HG03521 (cell line): ENCODE measurements around the gene PLXNA4.

Experiments used
- ATAC-seq: cut with Tn5 transposase; IDR thresholded peaks from one replicate; pipeline ENCODE4 v1.9.1; 2021; ENCODE audit warnings: mild to moderate bottlenecking, moderate library complexity; ENCODE audit not compliant: unreplicated experiment

PLXNA4 gene

DNA sequence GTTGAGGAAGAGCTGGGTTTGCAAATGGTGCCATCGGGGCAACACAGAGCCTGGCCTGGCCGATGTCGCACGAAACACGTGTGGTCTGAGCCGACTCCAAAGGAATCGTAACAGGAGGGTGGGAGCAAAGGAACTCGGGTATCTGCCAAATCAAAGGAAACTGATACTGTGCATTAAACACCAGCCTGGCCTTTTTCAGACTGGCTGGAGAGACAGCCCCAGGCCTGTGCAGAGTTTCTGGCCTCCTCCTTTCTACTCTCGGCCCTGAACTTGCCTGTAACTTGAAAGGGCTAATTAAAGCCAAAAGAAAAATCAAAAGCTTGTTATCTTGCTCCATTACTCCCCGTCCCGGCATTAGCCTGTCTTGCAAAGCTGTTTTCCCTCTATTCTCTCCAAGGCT is 71.4 kb downstream of the PLXNA4 start:
- no peak for ATAC-seq

DNA sequence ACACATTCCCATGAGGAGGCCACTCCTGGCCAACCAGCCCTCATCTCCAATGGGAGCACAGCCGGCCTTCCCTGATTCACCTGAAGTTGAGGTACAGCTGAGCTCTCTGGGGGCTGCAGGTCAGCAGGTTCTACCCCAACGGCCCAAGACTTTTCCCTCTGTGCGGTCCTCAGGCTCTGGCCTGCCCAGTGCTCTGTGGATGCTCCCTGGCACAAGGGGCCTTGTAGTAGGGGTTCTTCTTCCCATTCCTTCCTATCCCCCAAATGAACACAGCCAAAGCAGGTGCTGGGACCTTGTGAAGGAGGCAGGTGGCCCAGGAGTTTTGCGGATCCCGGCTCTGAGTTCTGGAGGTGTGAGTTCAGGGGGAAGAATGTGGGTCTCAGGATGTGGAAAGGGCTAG is 72.2 kb downstream of the PLXNA4 start:
- ATAC-seq = no peak

DNA sequence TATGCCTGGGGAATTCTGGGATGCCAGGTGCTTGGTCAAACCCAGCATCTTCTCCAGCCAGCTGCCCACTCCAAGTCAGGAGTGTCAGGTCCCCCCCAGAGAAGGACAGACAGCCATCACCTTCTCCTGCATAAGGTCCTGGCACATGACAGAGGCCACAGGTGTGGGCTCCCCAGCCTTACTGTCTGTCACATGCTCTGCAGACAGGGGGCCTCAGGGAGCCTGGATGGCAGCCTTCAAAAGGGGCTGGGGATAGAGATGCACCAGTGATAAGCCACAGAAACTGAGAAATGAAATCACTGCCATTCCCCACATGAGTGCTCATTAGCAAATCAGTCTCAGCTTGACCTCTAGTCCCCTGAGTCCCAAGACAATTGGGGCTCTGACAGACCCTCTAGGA is 72.9 kb downstream of the PLXNA4 start:
- no peak for ATAC-seq

DNA sequence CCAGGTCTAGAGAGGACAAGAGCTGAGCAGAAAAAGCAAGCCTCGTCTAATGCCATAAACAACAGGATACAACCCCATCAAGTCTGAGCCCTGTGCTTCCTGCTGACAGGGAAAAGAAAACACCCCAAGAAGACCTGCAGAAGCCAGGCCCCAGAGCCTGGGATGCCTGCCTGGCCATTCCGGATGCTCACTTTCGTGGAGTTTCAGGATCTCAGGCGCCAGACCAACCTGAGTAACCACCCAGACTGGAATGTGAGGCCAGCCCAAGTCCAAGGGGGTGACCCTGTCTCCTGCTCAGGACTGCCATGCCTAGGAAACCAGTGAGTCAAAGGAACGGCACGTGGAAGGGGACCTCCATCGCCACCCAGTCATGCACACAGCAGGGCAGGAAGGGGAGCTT is 74.3 kb downstream of the PLXNA4 start:
- no peak for ATAC-seq

DNA sequence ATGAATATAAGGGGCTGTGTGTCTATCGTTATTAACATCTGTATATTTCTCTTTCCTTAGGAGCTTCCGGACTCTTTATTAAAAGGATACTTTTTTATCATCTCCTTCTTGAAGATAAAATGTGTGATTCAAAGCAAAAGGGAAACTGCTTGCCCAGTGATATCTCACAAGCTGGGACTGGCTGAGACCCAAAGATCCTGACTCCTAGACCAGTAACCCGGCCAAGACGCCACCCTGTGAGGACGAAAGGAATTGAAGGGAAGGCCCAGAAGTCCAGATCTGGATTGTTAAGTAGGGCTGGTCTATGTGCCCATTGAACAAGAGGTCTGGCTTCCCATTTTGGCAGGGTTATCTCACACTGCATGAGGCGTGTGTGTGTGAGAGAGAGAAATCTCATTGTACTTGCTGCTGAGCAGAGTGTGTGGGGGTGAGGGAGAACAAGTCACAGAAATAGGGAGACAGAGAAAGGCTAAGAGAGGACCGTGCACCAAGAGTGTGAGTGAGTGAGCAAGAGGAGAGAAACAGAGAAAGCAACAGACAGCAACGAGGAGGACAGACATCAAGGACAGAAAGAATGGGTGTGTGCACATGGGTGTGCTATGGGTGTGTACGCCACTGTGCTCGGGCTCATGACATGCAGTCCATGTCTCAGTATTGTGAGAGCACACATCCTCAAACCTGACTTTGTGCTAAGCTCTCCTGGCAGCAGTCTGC is 75.4 kb downstream of the PLXNA4 start:
- no peak for ATAC-seq

DNA sequence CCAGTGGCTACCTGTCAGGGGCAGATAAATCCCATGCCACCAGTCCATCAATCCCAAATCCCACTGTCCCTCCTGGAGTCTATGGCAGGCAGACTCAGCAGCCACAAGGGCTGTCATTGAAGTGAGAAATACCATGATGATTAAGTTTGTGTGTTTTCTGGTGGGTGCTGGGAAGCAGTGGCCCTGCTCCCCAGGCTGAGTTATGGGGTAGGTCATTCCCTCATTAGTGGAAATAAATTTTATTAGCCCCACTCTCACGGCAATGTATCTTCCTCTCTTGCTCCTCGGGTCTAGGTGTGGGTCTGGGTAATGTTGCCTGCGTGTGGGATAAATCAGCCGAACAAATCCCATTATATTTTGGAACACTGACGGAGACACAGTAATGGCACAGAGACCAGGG is 76.8 kb downstream of the PLXNA4 start:
- no peak for ATAC-seq

DNA sequence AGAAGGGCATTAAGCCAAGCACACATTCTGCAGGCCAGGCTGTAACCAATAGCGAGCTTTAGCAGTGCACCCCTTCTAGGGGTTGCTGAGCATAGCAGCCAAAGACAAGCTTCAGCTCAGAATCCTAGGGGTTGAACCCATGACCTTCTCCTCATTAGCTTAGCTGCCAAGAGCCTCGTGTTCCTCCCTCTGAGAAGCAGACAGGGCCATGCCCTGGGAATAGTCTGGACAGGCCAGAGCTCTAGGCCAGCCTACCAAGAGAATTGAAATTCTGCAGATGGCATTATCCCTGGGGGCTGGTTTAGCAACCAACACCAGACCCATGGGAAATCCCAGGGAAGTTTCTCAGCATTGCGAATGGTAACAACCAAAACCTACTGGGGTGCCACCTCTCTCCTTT is 77.2 kb downstream of the PLXNA4 start:
- no peak for ATAC-seq

DNA sequence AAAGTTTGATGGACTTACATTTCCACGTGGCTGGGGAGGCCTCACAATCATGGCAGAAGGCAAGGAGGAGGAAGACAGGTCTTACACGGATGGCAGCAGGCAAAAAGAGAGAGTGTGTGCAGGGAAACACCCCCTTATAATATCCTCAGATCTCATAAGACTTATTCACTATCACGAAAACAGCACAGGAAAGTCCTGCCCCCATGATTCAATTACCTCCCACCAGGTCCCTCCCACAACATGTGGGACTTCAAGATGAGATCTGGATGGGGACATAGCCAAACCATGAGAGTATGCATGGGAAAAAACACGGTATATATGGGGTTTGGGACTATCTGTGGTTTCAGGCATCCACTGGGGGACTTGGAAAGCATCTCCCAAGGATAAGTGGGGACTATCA is 78.0 kb downstream of the PLXNA4 start:
- no peak for ATAC-seq

DNA sequence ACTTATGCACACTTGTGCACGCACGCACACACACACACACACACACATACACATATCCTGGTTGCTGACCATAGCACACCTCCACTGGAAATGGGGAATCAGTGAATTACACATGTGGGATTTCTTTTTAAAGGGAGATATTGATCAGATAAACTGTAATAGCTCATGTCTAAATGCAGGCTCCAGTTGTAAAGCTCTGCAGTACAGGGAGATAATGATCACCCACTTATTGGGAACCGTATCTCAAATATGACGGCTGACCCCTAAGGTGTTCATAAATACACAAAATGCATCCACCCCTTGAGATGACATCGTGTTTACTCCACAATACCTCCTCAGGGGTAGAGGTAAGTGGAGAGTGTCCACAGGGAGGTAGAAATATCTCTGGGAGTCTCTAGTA is 79.2 kb downstream of the PLXNA4 start:
- ATAC-seq = no peak

DNA sequence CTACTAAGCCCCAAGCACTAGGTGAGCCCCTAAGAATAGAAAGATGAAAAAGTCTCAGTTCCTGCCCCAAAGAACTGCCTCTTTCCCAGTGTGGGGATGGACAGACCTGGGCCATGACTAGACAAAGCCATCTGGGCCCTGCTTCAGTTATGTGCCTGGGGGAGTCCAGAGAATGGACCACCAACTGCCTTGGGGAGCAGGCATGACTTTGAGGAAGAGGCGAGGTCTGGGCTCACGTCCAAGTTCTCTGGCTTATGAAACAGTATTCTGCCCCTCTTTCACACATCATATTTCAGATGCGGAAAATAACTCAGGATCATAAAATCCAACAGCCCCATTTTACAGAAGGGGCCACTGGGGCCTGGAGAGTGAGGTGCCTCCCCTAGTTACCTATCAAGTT is 80.3 kb downstream of the PLXNA4 start:
- ATAC-seq = no peak

DNA sequence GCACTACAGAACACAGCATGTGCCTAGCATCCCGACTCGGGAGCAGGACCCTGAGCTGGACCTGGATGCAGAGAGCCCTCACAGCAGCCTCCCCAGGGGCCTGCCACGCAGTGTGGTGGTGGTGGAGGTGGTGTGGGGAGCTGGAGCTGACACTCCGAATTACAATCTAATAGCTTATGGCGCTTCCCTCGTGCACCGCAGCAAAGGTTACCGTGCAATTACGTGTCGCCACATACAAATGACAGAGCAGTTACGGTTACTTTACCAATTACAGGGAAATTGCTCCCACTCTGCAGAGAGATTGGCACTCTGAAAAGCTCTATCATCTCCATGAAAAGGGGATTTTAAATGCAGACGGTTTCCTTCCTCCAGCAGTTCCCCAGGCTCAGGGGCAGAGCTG is 81.8 kb downstream of the PLXNA4 start:
- no peak for ATAC-seq

DNA sequence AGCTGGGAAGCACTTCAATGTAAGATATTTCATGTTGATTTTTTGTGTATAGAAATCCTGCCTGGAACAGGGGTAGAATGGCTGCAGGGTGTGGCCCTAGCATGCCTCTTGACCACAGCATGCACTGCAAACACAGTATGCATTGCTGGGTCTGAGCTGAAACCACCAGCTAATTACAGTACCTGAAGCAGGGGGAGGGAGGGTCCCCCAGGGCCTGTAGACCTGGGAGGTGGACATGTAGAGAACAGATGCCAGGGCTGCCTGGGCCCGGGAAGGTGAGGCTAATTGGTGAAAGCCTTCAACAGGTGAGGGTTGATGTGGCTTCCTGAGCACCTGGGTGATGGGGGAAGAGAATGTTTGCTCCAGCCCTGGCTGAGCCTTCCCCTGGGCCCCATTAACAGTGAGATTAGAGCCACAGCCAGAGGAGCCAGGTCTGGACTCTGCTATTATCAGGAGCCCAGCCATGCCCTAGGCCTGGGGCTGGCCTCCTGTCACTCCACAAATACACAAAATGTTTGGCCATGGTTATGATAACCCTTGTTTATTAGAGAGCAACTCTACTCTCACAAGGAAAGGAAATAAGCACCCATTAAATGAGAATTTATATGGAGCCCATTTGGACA is 83.3 kb downstream of the PLXNA4 start:
- no peak for ATAC-seq

DNA sequence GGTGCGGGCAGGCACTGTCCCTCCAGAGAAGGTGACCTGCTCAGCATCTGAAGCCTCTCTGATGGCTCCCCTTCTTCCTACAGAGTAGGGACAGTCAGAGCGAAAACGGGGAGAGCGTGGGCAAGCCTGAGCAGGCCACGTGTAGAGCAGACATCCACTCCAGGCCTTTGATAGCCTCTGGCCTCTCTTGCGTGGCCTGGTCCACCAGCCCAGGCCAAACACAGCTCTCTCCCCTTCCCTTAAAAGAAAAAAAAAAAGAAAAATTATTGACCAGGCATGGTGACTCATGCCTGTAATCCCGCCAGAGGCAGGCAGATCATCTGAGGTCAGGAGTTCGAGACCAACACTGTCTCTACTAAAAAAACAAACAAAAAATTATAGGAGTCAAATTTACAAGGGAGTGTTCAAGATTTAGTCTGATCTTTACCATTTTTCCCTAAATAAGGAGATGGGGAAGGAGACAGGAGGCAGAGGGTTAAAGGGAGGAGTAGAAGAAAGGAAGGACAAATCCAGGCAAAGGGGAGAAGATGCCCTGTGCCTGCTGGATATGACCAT is 84.8 kb downstream of the PLXNA4 start:
- ATAC-seq = no peak

DNA sequence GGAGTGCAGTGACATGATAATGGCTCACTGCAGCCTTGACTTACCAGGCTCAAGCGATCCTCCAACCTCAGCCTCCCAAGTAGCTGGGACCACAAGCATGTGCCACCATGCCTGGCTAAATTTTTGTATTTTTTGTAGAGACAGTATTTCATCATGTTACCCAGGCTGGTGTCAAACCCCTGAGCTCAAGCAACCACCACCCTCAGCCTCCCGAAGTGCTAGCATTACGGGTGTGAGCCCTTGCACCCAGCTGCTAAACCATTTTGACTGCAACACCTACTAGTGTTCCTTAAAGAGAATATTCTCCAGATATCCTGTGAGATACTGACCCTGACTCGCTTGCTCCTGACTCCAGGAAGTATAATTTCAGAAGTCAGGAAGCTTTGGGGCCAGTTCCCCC is 85.8 kb downstream of the PLXNA4 start:
- no peak for ATAC-seq

DNA sequence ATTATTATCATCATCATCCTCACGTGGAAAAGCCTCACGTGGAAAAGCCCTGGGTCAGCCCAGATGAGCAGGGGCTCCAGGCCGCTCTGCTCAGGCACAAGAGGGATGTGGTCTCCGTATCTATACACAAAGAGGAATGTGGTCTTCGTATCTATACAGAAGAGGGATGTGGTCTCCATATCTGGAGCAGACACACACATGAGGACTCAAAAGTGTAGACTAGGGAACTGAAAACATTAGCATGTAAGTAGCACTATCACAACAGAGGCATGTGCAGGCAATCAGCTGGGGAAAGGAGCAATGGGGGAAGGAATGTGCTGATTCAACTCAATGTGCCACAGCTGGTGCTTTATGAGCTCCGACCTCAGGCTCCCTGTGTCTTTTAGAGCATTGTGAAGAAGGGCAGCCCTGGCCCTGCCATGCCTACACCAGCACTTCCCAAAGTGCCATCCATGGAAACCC is 86.5 kb downstream of the PLXNA4 start:
- no peak for ATAC-seq

DNA sequence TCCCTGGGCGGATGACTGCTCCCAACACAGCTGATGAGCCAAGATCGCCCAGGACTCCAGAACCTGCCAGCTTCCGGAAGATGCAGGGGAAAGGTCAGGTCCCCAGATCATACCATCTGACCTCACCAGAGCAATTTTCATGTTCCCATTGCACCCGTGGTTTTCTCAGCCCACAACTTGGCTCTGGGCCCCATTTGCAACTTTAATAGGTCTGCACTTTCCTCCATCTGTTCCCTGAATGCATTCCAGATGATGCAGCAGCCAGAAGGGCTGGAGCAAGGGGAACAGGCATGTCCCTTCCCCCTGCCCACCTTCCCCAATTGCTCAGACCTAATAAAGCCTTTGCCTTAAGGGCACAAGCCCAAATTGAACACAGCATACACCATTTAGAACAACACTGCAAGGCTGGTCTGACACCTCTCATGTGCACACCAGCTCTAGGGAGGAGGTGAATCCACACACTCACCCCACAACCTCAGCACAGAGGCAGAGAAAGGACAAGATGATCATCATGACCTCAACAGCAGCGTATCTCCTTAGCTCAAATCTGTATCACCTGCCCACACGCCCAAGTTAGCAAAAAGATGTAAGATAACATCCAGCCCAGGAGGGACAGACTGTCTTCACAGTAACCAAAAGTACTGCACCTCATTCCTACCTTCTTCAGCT is 87.5 kb downstream of the PLXNA4 start:
- ATAC-seq = no peak

DNA sequence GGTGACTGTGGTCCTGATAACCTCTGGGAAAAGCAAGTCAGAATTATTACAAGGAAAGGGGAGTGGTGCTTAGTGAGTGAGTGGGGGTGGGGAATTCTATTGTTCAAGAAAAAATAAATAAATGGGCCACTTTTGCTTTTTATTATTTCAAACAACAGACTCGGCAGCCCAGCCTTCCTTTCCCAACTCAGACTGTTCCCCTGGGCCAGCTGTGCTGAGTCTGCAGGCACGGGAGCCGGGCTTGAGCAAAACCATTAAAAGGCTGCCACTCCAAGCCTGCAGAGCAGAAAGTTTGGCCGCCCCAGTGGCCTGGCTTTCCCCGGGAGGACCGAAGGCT is 90.0 kb downstream of the PLXNA4 start:
- ATAC-seq = no peak

DNA sequence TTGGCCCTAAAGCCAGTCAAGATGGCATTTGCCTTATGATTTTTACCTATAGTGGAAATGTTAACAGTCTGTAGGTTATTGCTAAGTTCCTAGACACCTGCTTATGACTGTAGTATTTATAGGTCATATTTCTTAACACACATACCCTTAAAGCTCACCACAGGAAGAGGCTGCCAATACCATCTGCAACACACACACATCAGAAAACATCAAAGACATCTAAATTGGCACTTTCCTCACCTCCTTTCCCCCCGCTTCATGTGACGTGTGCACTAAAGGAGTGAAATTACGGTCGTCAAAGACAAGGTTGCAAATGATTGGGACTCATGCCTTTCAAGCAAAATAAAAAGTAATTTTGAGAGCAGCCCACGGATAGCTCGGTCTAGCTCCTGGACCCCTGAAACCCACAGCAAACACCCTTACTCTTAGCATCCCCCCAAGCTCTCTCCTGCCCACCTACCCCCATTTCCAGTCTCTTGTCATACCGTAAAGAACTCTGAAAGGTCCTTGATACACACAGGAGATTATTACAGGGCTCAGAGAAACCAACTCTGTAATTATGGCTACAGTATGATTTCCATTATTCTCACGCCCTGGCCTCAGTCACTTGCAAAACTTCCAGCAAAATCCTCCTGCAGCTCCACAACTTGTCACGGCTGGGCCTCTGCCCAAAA is 90.5 kb downstream of the PLXNA4 start:
- ATAC-seq = no peak

DNA sequence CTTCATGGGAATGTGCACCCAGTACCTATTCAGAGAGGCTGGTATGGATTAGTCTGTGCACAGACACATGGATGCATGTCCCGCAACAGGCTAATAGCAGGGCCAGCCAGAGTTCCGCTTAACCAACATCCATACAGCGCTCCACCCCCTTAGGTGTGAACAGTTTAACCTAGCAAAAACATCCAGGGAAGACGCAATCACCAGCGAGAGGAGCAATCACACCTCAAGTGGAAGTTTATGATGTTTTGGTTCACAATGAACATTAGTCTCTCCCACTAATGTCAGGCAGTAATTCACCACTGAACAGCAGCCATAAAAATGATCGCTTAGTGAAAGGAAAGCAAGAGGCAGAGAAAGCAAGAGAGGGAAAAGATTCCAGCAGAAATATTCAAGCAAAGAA is 91.1 kb downstream of the PLXNA4 start:
- ATAC-seq = no peak

DNA sequence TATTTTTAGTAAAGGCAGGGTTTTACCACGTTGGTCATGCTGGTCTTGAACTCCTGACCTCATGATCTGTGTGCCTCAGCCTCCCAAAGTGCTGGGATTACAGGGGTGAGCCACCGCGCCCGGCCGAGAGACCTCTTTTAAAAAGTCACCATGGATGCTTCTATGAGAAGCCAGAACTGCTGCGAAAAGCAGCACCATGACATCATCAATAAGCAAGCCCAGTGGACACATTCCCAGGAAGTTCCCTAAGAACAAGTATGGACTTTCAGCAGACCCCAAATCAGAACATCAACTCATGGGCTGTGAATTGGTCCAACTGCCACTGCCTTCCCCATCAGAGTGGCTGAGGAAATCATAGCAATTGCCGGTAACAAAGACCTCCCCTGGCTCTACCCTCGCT is 93.4 kb downstream of the PLXNA4 start:
- no peak for ATAC-seq

DNA sequence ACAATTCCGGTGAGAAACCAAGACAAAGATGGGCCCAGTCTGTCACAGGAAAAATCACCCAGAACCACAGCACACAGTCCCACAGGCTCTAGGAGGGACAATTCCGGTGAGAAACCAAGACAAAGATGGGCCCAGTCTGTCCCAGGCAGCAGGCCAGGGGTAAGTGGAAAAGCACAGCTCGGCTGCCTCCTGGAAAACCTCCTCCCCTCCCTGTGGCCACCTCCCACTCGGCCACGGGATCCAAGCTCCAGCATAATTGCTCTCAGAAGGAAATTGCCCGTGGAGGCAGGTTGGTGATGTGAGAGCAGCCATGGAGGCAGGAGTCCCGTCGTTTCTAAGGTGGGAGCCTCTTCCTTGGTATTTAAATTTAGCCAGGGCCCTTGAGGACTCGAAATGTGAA is 95.7 kb downstream of the PLXNA4 start:
- ATAC-seq = no peak

DNA sequence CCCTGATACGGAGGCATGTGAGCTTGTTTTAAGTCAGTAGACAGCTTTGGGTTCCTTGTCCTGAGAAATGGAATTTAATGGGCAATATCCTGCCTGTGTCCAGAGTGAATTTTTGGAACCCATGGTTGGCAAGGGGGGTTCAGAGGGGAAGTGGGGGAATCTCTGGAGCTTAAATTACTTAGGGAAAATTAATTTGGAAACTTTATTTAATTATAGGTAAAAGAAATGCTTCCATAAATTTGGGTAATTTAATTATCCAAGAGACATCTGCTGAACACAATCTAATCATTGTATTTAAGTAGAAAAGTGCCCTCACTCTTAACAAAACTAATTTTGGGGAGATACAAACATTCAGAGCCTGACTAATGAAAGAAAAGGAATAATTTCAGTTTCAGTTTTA is 99.7 kb downstream of the PLXNA4 start:
- ATAC-seq = no peak
